ENCODE measurements around the gene NOX4.

Gene NOX4

DNA sequence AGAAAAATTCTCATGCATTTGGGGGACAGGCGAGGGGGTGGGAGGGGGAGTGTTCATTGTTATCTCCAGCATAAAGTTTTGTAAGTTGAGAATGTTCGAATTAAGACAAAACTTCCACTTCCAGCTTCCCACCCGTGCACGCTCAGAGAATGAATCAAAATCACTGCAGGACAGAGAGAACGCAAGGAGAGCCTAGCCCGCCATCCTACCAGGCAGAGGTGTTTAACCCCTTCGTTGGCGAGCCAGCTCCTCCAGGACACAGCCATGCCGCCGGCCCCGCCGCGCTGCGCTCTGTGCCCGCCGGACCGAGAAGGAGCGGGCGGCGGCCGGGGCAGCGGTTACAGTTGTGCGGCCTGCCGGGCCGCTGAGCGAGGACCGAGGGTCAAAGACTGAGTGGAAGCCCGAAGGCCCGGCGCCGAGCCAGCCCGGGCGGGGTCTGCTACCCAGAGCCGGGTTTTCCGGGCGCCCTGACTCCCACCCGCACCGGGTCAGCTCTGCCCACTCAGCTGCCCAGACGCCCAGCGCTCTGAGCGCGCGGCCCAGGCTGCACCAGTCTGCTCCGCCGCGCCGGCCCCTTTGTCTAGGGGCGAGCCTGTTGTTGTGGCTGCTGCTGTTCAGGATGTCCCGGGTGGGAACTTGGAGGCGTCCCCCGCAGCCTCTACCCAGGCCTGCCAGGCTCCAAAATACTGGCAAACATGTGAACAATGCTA, at the start of gene NOX4:
TSS of gene NOX4 (minus strand) at position 395 of the 710 bp plus-strand sequence. CDS start at position 266, 129 bp downstream.
- no peak for ATAC-seq

DNA sequence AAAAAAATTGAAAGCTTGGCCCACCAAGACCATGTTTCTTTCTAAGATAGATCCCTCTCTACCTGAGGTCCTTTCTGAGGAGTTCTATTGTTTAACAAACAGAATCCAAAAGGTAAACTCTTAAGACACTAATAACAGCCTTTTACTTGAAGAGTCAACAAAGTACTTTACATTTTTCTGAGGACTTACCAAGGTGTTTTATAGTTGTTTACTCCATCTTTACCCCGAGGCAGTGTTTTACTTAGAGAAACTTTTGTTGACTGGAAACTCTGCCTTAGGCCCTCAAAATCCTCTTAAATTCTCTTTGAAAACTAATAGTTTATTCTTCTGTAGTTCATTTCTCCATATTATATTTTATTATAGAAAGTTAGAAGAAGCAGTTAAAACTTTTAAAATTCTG, 49.7 kb upstream of the NOX4 start:
- ATAC-seq, result no peak

DNA sequence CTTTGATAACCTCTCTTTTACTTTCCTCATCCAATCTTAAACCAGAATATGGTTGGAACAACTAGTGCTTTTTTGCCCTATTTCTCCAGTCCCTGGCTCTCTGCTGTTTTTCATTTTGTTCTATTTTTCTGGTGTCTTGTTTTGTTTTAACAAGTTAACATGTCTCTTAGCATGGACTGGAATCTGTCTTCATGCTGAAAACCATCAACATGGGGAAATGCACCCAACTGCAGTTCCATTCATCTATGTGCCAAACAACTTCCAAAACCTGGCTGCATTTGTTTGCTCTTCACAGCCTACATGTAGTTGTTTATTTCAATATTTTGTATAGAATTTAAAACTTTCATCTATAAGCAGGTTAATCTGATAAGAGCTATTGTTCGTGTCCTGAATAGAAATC, 46.8 kb upstream of the NOX4 start:
- ATAC-seq, result no peak

DNA sequence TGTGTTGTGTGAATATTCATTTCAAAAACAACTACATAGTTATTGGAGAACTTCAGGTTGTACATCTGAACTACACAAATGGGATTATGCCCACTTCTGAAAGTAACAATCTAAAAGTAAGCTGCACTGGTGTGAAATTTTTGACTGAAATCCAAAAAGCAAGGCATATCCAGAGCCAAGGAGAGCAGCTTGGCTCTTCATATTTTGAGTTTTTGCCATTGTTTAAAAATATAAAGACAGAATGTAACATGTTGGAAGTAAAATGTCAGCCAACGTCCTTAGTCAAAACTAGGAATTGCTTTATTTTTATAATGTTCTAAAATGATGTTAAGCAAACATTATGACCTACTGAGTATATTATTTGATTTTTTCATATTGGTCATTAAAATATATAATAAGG, 45.8 kb upstream of the NOX4 start:
- ATAC-seq, result no peak

- ATAC-seq, result no peak
Observed at GRCh38 chr11:89535221-89535620, 44.0 kb upstream of the NOX4 start.

DNA sequence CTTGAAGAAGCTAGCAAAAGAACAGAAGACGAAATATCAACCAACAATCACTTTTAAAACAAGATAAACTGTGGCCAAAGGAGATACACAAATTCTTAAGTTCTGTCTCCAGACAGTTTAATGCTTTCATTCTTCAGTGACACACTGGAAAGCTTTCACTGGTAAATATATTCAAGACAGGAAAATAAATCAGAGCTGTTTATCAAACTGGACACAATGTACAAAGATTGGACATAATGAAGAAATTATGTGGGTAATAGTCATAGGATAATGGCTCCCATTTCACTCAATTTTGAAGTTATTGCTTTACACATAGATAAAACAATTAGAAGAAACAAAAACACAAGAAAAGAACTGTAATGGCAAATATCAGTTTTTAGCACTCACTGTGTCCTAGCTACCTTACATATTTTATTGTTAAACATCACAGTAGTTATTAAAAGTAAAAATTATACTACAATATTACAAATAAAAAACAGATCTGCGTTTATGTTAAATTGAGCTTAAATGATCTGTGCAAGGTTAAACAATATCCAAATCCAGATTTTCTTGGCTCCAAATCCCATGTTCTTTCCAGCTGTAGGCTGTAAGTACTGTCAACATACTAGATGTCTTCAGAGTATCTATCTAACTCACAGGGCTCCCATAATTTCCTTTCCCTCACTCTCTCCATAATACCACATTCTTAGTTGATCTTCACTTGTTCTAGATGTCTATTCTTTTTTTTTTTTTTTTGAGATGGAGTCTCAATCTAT, 38.6 kb upstream of the NOX4 start:
- no peak for ATAC-seq

DNA sequence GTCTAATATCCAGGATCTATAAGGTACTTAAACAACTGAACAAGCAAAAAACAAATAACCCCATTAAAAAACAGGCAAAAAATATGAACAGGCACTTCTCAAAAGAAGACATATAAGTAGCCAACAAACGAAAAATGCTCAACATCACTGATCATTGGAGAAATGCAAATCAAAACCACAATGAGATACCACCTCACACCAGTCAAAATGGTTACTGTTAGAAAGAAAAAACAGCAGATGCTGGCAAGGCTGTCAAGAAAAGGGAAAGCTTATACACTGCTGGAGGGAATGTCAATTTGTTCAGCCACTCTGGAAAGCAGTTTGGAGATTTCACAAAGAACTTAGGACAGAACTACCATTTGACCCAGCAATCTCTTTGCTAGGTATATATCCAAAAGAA, 30.6 kb upstream of the NOX4 start:
- ATAC-seq, result no peak

- ATAC-seq, result no peak
Observed at GRCh38 chr11:89521294-89521693, 30.1 kb upstream of the NOX4 start.

- no peak for ATAC-seq
Observed at GRCh38 chr11:89516496-89516895, 25.3 kb upstream of the NOX4 start.

- no peak for ATAC-seq
Observed at GRCh38 chr11:89508544-89508943, 17.4 kb upstream of the NOX4 start.

DNA sequence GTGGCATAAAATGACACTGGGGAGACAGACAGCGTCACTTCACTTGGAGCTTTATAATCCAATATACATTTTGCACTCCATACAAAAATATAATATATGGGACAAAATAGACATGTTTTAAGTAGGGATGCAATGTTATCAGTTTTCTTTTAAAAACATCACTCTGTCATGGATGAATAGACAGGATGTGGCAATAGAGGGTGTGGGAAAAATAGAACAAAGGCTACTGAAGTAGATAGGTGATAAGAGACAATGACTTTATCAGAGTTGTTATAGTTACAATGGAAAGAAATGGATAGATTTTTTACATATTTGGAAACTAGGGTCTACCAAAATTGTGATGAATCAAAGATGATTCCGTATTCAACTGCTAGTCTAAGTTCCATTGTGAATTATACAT, 13.1 kb upstream of the NOX4 start:
- no peak for ATAC-seq

GRCh38 chr11:89503422-89503821, 12.2 kb upstream of the NOX4 start:
- ATAC-seq, result no peak

GRCh38 chr11:89502301-89502700, 11.1 kb upstream of the NOX4 start:
- ATAC-seq, result no peak

DNA sequence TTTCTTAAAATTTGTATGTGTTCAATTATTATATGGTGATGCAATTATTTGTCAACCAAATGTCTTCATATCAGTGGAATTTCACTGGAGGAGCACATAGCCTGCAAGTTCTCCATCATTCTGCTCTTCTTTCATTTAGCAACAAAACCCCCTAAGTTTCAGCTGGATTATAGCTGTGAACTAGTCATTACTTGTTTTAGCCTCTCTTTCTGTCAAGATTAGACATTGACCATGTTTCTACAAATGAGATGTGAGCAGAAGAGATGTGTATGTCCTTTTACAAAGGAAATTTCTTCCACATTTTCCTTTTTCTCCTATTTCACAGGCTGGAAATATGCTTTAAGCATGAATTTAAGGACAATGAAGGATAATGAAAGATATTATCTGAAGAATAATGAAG, 9.2 kb upstream of the NOX4 start:
- ATAC-seq, result no peak

DNA sequence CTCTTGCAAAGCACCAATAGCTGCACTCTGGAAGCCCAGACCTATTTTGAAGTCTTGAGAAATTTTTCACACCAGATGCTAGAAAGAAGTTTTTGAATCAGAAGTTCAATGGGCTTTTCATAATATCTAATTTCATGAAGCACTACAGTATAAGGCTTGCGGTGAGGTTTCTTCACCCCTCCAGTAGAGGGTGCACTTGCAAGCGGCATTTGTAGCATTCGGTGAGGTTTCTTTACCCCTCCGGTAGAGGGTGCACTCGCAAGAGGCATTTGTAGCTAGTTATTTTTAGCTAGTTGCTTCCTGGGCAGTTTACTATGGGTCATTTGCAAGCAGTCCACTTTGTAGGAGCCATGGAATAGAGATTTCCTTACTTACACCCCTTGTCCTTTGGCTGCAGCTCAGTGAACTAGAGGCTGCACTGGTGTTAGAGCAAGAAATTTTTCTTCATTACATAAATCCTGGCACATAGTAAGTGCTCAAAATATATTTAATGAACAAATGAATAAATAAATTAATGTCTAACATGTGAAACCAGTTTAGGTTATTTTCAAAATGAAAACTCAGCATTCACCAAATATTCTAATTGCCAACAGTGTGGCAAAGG, 7.8 kb upstream of the NOX4 start:
- no peak for ATAC-seq

- ATAC-seq, result no peak
Observed at GRCh38 chr11:89495951-89496350, 4.8 kb upstream of the NOX4 start.

- no peak for ATAC-seq
Observed at GRCh38 chr11:89493431-89493830, 2.3 kb upstream of the NOX4 start.

DNA sequence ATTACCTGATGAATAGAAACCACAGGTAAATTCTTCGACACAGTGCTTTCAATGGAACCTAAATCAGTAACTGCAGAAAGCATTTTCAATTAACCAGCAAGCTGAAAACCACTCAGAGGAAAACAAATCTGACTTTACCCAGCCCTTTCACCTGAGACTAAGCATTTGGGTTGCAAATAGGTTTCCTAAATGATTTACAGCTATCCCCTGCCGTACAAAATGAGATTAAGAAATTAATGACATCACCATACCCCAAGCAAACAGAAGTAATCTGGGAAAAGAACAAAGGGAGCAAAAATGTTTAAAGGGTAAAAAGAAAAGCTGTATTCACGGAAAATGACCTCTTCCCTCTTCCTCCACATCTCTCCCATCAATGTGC, 584 bp downstream of the NOX4 start:
- ATAC-seq, result no peak

GRCh38 chr11:89489930-89490329, 1.2 kb downstream of the NOX4 start:
- no peak for ATAC-seq

DNA sequence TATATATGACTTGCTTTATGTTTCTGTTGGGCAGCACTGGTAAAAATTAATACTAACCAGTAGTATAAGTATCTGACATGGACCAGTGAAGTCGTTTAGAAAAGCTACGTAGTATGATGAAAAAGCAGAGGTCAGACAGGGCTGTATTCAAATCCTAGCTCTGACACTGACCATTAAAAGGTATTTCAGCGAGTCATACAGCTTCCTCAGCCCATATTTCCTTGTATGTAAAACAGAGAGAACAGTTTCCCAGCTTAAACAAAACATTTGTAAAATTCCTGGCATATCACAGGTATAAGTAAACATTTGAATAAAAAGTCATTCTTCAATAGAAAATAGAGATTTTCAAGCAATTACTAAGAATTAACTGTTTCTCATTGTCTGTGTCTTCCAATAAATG, 4.2 kb downstream of the NOX4 start:
- no peak for ATAC-seq

DNA sequence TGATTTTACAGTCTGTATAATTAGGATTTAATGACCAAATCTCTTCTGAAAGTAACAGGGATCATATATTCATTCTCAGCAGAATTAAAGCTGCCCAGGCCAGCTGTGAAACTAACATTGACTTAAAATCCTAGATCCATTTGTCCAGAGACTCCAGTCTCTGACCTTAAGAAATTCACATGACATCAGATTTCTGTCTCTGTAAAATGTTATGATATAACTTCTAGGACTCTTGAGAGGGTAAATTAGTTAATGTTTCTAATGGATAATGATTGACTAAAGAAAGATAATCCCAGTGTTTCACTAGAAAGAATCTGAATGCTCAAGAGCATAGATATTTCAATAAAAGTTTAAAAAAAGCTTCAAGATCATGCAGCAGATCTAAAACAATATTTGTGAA, 6.3 kb downstream of the NOX4 start:
- ATAC-seq, result no peak

GRCh38 chr11:89477175-89477574, 14.0 kb downstream of the NOX4 start:
- ATAC-seq, result no peak

- no peak for ATAC-seq
Observed at GRCh38 chr11:89463266-89463780, 27.9 kb downstream of the NOX4 start.

DNA sequence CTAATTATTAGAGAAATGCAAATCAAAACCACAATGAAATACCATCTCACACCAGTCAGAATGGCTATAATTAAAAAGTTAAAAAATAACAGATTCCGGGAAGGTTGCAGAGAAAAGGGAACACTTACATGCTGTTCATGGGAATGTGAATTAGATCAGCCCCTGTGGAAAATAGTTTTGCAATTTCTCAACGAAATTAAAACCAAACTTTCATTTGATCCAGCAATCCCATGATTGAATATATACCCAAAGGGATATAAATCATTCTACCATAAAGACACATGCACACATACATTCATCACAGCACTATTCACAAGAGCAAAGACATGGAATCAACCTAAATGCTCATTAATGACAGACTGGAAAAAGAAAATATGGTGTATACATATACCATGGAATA, 32.5 kb downstream of the NOX4 start:
- no peak for ATAC-seq

Measured in activated CD4-positive, CD25-positive, alpha-beta regulatory T cell treated with anti-CD3 and anti-CD28 coated beads, Interleukin-2, amount 50 U/mL, for 24 hours (primary cell).